Activated T-cell treated with anti-CD3 and anti-CD28 coated beads, Interleukin-2, amount 50 U/mL, for 72 hours (primary cell): ENCODE data around the gene GABBR1. TPM values are rescaled to one million over a fixed set of nuclear protein-coding genes. Genes with fewer than 3 reads are reported as not detected.

Source experiments
- ATAC-seq, 2 donors: fragments of 150-1000 bp; cut with Tn5 transposase; replicated peaks in 1 of 2; 2 replicates each; pipeline ENCODE4 v1.10.0; 2021; ENCODE audit warnings: moderate library complexity in 2 of 2, mild to moderate bottlenecking in 1 of 2
- DNase-seq, 2 donors: peaks; one replicate each; pipeline ENCODE4 v3.0.0; 2021 to 2022; ENCODE audit warnings: mixed read lengths in 1 of 2
- H3K27ac Mint-ChIP-seq: one replicate; pipeline ENCODE4 v1.8.0; 2022; ENCODE audit warnings: mild to moderate bottlenecking, moderate library complexity, mixed read lengths
- H3K27me3 Mint-ChIP-seq: one replicate; pipeline ENCODE4 v1.8.0; 2022; ENCODE audit warnings: low read depth, mixed read lengths
- H3K36me3 Mint-ChIP-seq, 2 donors: one replicate each; pipeline ENCODE4 v1.8.0; 2022; ENCODE audit warnings: mixed read lengths in 2 of 2, mild to moderate bottlenecking in 1 of 2; ENCODE audit not compliant: insufficient read depth in 2 of 2
- H3K4me1 Mint-ChIP-seq: one replicate; pipeline ENCODE4 v1.8.0; 2022; ENCODE audit warnings: low read depth, mixed read lengths
- H3K4me3 Mint-ChIP-seq, 2 donors: one replicate each; pipeline ENCODE4 v1.8.0; 2022; ENCODE audit warnings: mild to moderate bottlenecking in 2 of 2, mixed read lengths in 2 of 2, moderate library complexity in 2 of 2
- H3K9me3 Mint-ChIP-seq, 2 donors: one replicate each; pipeline ENCODE4 v1.8.0; 2022; ENCODE audit warnings: mixed read lengths in 2 of 2
- total RNA-seq, 2 donors: library from RNA; stranded (reverse); gene quantifications; one replicate each; pipeline ENCODE4 v1.2.3, GENCODE V29; 2022

Gene GABBR1
- total RNA-seq, 2 donors from 2014 or later = 21.7 to 26.6 TPM

GRCh38 chr6:29597184-29597583 lies 35.8 kb downstream of the GABBR1 start:
- Mint-ChIP-seq H3K36me3 (no peaks in the 10 kb centered on the region), H3K4me1 (no peaks in the 10 kb centered on the region), H3K27ac (no peak overlapping the region), H3K4me3 (no peak overlapping the region), H3K27me3 (peaks cover 7% of the 10 kb centered on the region), H3K9me3 (no peaks in the 10 kb centered on the region)
- DNase-seq = no peak
- no peak for ATAC-seq

GRCh38 chr6:29596381-29596900 lies 36.5 kb downstream of the GABBR1 start:
- no peak overlapping the region for H3K27ac Mint-ChIP-seq
- no peaks in the 10 kb centered on the region for H3K4me1 Mint-ChIP-seq
- H3K36me3 Mint-ChIP-seq = no peaks in the 10 kb centered on the region
- no peak overlapping the region for H3K4me3 Mint-ChIP-seq
- no peak for DNase-seq
- H3K27me3 Mint-ChIP-seq = peaks cover 7% of the 10 kb centered on the region
- no peaks in the 10 kb centered on the region for H3K9me3 Mint-ChIP-seq
- ATAC-seq = no peak

- Mint-ChIP-seq H3K27ac (no peak overlapping the region), H3K9me3 (no peaks in the 10 kb centered on the region), H3K27me3 (peaks cover 15% of the 10 kb centered on the region), H3K4me3 (no peak overlapping the region), H3K4me1 (no peaks in the 10 kb centered on the region), H3K36me3 (no peaks in the 10 kb centered on the region)
- ATAC-seq (no peak), DNase-seq (no peak)
Measured at GRCh38 chr6:29593199-29593855, 39.7 kb downstream of the GABBR1 start.

GRCh38 chr6:29591677-29592076 lies 41.3 kb downstream of the GABBR1 start:
- ATAC-seq = no peak
- Mint-ChIP-seq H3K27me3 (peaks cover 26% of the 10 kb centered on the region), H3K4me1 (no peaks in the 10 kb centered on the region), H3K36me3 (no peaks in the 10 kb centered on the region), H3K4me3 (no peak overlapping the region), H3K9me3 (no peaks in the 10 kb centered on the region), H3K27ac (no peak overlapping the region)
- no peak for DNase-seq

- Mint-ChIP-seq H3K27ac (no peak overlapping the region), H3K4me3 (no peak overlapping the region), H3K36me3 (no peaks in the 10 kb centered on the region), H3K9me3 (no peaks in the 10 kb centered on the region), H3K4me1 (no peaks in the 10 kb centered on the region), H3K27me3 (peaks cover 26% of the 10 kb centered on the region)
- DNase-seq (no peak), ATAC-seq (no peak)
Measured at GRCh38 chr6:29590218-29590808, 42.7 kb downstream of the GABBR1 start.

- no peaks in the 10 kb centered on the region for H3K36me3 Mint-ChIP-seq
- no peaks in the 10 kb centered on the region for H3K4me1 Mint-ChIP-seq
- H3K27ac Mint-ChIP-seq = no peak overlapping the region
- H3K4me3 Mint-ChIP-seq = no peak overlapping the region
- DNase-seq = peak; percentile 38 to 54
- peaks cover 20% of the 10 kb centered on the region for H3K27me3 Mint-ChIP-seq
- peak; percentile 45 to 57 for ATAC-seq
- no peaks in the 10 kb centered on the region for H3K9me3 Mint-ChIP-seq
Measured at GRCh38 chr6:29589423-29590048, 43.4 kb downstream of the GABBR1 start.

- ATAC-seq (no peak), DNase-seq (no peak)
- H3K27ac Mint-ChIP-seq = no peak within 1 kb of the TSS
- H3K36me3 Mint-ChIP-seq = no peaks in the 10 kb centered on the region
- no peaks in the 10 kb centered on the region for H3K9me3 Mint-ChIP-seq
- H3K27me3 Mint-ChIP-seq = peaks cover 35% of the 10 kb centered on the region
- H3K4me3 Mint-ChIP-seq = no peak within 1 kb of the TSS
- no peaks in the 10 kb centered on the region for H3K4me1 Mint-ChIP-seq
Measured at GRCh38 chr6:29584821-29585220, 48.2 kb downstream of the GABBR1 start, which contains the start of gene OR2H2. TSS of gene OR2H2 (plus strand) at chr6:29585121. CDS start at chr6:29587945, 2,824 bp downstream.

- ATAC-seq (no peak), DNase-seq (no peak)
- no peak overlapping the region for H3K4me3 Mint-ChIP-seq
- no peaks in the 10 kb centered on the region for H3K36me3 Mint-ChIP-seq
- no peak overlapping the region for H3K27ac Mint-ChIP-seq
- H3K9me3 Mint-ChIP-seq = no peaks in the 10 kb centered on the region
- H3K27me3 Mint-ChIP-seq = peaks cover 40% of the 10 kb centered on the region
- no peaks in the 10 kb centered on the region for H3K4me1 Mint-ChIP-seq
Measured at GRCh38 chr6:29577544-29577943, 55.4 kb downstream of the GABBR1 start.

GRCh38 chr6:29576056-29576455 lies 56.9 kb downstream of the GABBR1 start:
- Mint-ChIP-seq H3K36me3 (no peaks in the 10 kb centered on the region), H3K27me3 (peaks cover 50% of the 10 kb centered on the region)
- ATAC-seq = no peak

GRCh38 chr6:29567991-29568390 lies 65.0 kb downstream of the GABBR1 start:
- H3K4me3 Mint-ChIP-seq = no peak overlapping the region
- DNase-seq (no peak), ATAC-seq (no peak)
- no peaks in the 10 kb centered on the region for H3K36me3 Mint-ChIP-seq
- no peaks in the 10 kb centered on the region for H3K9me3 Mint-ChIP-seq
- peaks cover 8% of the 10 kb centered on the region for H3K4me1 Mint-ChIP-seq
- no peak overlapping the region for H3K27ac Mint-ChIP-seq
- H3K27me3 Mint-ChIP-seq = peaks cover 51% of the 10 kb centered on the region

More at GRCh38 chr6:29576056-29576455, 56.9 kb downstream of the GABBR1 start:
- no peak overlapping the region for H3K4me3 Mint-ChIP-seq
- no peaks in the 10 kb centered on the region for H3K4me1 Mint-ChIP-seq
- H3K27ac Mint-ChIP-seq = no peak overlapping the region
- H3K9me3 Mint-ChIP-seq = no peaks in the 10 kb centered on the region
- no peak for DNase-seq

GRCh38 chr6:29567541-29567940 lies 65.4 kb downstream of the GABBR1 start:
- DNase-seq (no peak), ATAC-seq (no peak)
- H3K27ac Mint-ChIP-seq = no peak overlapping the region
- peaks cover 9% of the 10 kb centered on the region for H3K4me1 Mint-ChIP-seq
- H3K4me3 Mint-ChIP-seq = no peak overlapping the region
- peaks cover 55% of the 10 kb centered on the region for H3K27me3 Mint-ChIP-seq
- no peaks in the 10 kb centered on the region for H3K36me3 Mint-ChIP-seq
- H3K9me3 Mint-ChIP-seq = no peaks in the 10 kb centered on the region

- ATAC-seq (no peak), DNase-seq (no peak)
- H3K4me3 Mint-ChIP-seq = no peak overlapping the region
- no peak overlapping the region for H3K27ac Mint-ChIP-seq
- peaks cover 55% of the 10 kb centered on the region for H3K27me3 Mint-ChIP-seq
- H3K36me3 Mint-ChIP-seq = no peaks in the 10 kb centered on the region
- peaks cover 9% of the 10 kb centered on the region for H3K4me1 Mint-ChIP-seq
- no peaks in the 10 kb centered on the region for H3K9me3 Mint-ChIP-seq
Measured at GRCh38 chr6:29566856-29567255, 66.1 kb downstream of the GABBR1 start.

- Mint-ChIP-seq H3K36me3 (no peaks in the 10 kb centered on the region), H3K4me1 (peaks cover 16% of the 10 kb centered on the region), H3K27ac (no peak overlapping the region), H3K4me3 (no peak overlapping the region), H3K27me3 (peaks cover 60% of the 10 kb centered on the region), H3K9me3 (no peaks in the 10 kb centered on the region)
- no peak for ATAC-seq
- DNase-seq = no peak
Measured at GRCh38 chr6:29564875-29565274, 68.1 kb downstream of the GABBR1 start.
